H9 (cell line): ENCODE data around the gene EDEM2. TPM values are rescaled to one million over a fixed set of nuclear protein-coding genes. Genes with fewer than 3 reads are reported as not detected.

ENCODE experiments used
- DNase-seq: peaks from one replicate; pipeline ENCODE4 v3.0.0-alpha.2; 2017
- H2AFZ ChIP-seq: one replicate; pipeline ENCODE4 v1.6.1; 2013; ENCODE audit warnings: mild to moderate bottlenecking, low read length, control low read depth, moderate library complexity
- H2AK5ac ChIP-seq: 2 replicates; pipeline ENCODE4 v1.6.1; 2013; ENCODE audit warnings: low read length, control low read depth, mixed read lengths; ENCODE audit not compliant: insufficient read length
- H2BK120ac ChIP-seq: one replicate; pipeline ENCODE4 v1.6.1; 2013; ENCODE audit warnings: low read depth, mild to moderate bottlenecking, low read length, control low read depth, inconsistent platforms; ENCODE audit not compliant: poor library complexity, severe bottlenecking
- H2BK12ac ChIP-seq: 2 replicates; pipeline ENCODE4 v1.6.1; 2013; ENCODE audit warnings: low read length, control low read depth, mixed read lengths, low read depth; ENCODE audit not compliant: insufficient read length
- H2BK15ac ChIP-seq: 2 replicates; pipeline ENCODE4 v1.6.1; 2013; ENCODE audit warnings: low read depth, low read length, control low read depth
- H2BK20ac ChIP-seq: one replicate; pipeline ENCODE4 v1.6.1; 2013; ENCODE audit warnings: low read depth, mild to moderate bottlenecking, low read length, control low read depth, inconsistent platforms; ENCODE audit not compliant: poor library complexity, severe bottlenecking
- H2BK5ac ChIP-seq: 2 replicates; pipeline ENCODE4 v1.6.1; 2013; ENCODE audit warnings: low read length, control low read depth, mixed read lengths; ENCODE audit not compliant: insufficient read length
- H3K14ac ChIP-seq: 2 replicates; pipeline ENCODE4 v1.6.1; 2013; ENCODE audit warnings: low read length, control low read depth; ENCODE audit not compliant: insufficient read depth
- H3K18ac ChIP-seq: 2 replicates; pipeline ENCODE4 v1.6.1; 2013; ENCODE audit warnings: low read depth, mild to moderate bottlenecking, mixed read lengths, low read length, control low read depth; ENCODE audit not compliant: insufficient read length
- H3K23ac ChIP-seq: 2 replicates; pipeline ENCODE4 v1.6.1; 2013; ENCODE audit warnings: low read length, control low read depth, mixed read lengths, low read depth; ENCODE audit not compliant: insufficient read length
- H3K23me2 ChIP-seq: 2 replicates; pipeline ENCODE4 v1.6.1; 2013; ENCODE audit warnings: low read depth, mild to moderate bottlenecking, mixed read lengths, low read length, control low read depth; ENCODE audit not compliant: insufficient read length, poor library complexity, severe bottlenecking
- H3K27ac ChIP-seq: 2 replicates; pipeline ENCODE4 v1.5.1; 2013; ENCODE audit warnings: low read length, control low read depth, mixed read lengths, low read depth; ENCODE audit not compliant: insufficient read length
- H3K27me3 ChIP-seq: 2 replicates; pipeline ENCODE4 v1.6.1; 2013; ENCODE audit warnings: low read length, control low read depth, inconsistent platforms; ENCODE audit not compliant: insufficient read depth
- H3K4ac ChIP-seq: 2 replicates; pipeline ENCODE4 v1.6.1; 2013; ENCODE audit warnings: low read depth, mild to moderate bottlenecking, control low read depth, inconsistent platforms, low read length, moderate library complexity
- H3K4me1 ChIP-seq: 2 replicates; pipeline ENCODE4 v1.6.1; 2013; ENCODE audit warnings: low read length, control low read depth, inconsistent platforms; ENCODE audit not compliant: insufficient read depth
- H3K4me2 ChIP-seq: 2 replicates; pipeline ENCODE4 v1.6.1; 2013; ENCODE audit warnings: low read length, control low read depth, mixed read lengths; ENCODE audit not compliant: insufficient read length, insufficient read depth
- H3K56ac ChIP-seq: 2 replicates; pipeline ENCODE4 v1.6.1; 2013; ENCODE audit warnings: low read depth, mild to moderate bottlenecking, mixed read lengths, low read length, control low read depth; ENCODE audit not compliant: insufficient read length
- H3K79me1 ChIP-seq: 2 replicates; pipeline ENCODE4 v1.6.1; 2013; ENCODE audit warnings: low read depth, mild to moderate bottlenecking, moderate library complexity, low read length, control low read depth, inconsistent platforms; ENCODE audit not compliant: insufficient read depth, poor library complexity, severe bottlenecking
- H3K79me2 ChIP-seq: 2 replicates; pipeline ENCODE4 v1.6.1; 2013; ENCODE audit warnings: low read length, control low read depth, inconsistent platforms; ENCODE audit not compliant: insufficient read depth
- H3K9ac ChIP-seq: 2 replicates; pipeline ENCODE4 v1.6.1; 2013; ENCODE audit warnings: low read length, control low read depth, mixed read lengths; ENCODE audit not compliant: insufficient read length; ENCODE audit errors: extremely low read depth
- H3K9me3 ChIP-seq: one replicate; pipeline ENCODE4 v1.6.1; 2013; ENCODE audit warnings: low read depth, low read length, inconsistent platforms; ENCODE audit not compliant: control insufficient read depth
- H3T11ph ChIP-seq: one replicate; pipeline ENCODE4 v1.6.1; 2013; ENCODE audit warnings: mild to moderate bottlenecking, low read length, control low read depth, inconsistent platforms
- H4K20me1 ChIP-seq: one replicate; pipeline ENCODE4 v1.6.1; 2013; ENCODE audit not compliant: control insufficient read depth, insufficient read length, insufficient read depth
- H4K5ac ChIP-seq: 2 replicates; pipeline ENCODE4 v1.6.1; 2013; ENCODE audit warnings: low read depth, mild to moderate bottlenecking, mixed read lengths, low read length, control low read depth; ENCODE audit not compliant: insufficient read length
- H4K8ac ChIP-seq: replicated peaks from 2 replicates; pipeline ENCODE4 v1.6.1; 2013; ENCODE audit warnings: low read length, control low read depth, mixed read lengths, low read depth; ENCODE audit not compliant: insufficient read length
- H4K91ac ChIP-seq: 2 replicates; pipeline ENCODE4 v1.6.1; 2013; ENCODE audit warnings: low read depth, mild to moderate bottlenecking, moderate library complexity, mixed read lengths, low read length, control low read depth; ENCODE audit not compliant: insufficient read length
- H3K27ac Mint-ChIP-seq, 3 experiments: 2 replicates in 2 of 3; 3 replicates in 1 of 3; pipeline ENCODE4 v1.8.0; 2020 to 2021; ENCODE audit warnings: mixed read lengths in 3 of 3, mild to moderate bottlenecking in 1 of 3, moderate library complexity in 1 of 3
- H3K27me3 Mint-ChIP-seq: 2 replicates; pipeline ENCODE4 v1.8.0; 2021; ENCODE audit warnings: low read depth, mild to moderate bottlenecking, moderate library complexity, mixed read lengths
- H3K36me3 Mint-ChIP-seq, 3 experiments: 2 replicates in 2 of 3; 3 replicates in 1 of 3; pipeline ENCODE4 v1.8.0; 2020 to 2021; ENCODE audit warnings: low read depth in 3 of 3, mixed read lengths in 3 of 3; ENCODE audit not compliant: insufficient read depth in 1 of 3
- H3K4me1 Mint-ChIP-seq, 2 experiments: 2 replicates each; pipeline ENCODE4 v1.8.0; 2020; ENCODE audit warnings: mixed read lengths in 2 of 2
- H3K4me3 Mint-ChIP-seq, 2 experiments: 2 replicates in 1 of 2; 3 replicates in 1 of 2; pipeline ENCODE4 v1.8.0; 2020 to 2021; ENCODE audit warnings: mild to moderate bottlenecking in 2 of 2, mixed read lengths in 2 of 2, moderate library complexity in 1 of 2
- H3K9me3 Mint-ChIP-seq, 2 experiments: 2 replicates in 1 of 2; 3 replicates in 1 of 2; pipeline ENCODE4 v1.8.0; 2020; ENCODE audit warnings: mild to moderate bottlenecking in 2 of 2, mixed read lengths in 2 of 2, moderate library complexity in 1 of 2
- CTCF ChIP-seq: fragments of 200-600 bp; sonication (generic); conservative IDR thresholded peaks from 3 replicates; pipeline ENCODE4 v1.8.0; 2021; ENCODE audit warnings: antibody characterized with exemption, mild to moderate bottlenecking
- WGBS: extraction: QIAGEN DNeasy Blood & Tissue Kit; methylation state at CpG from one replicate; pipeline ENCODE4 v1.1.7; 2013; ENCODE audit warnings: missing lambda C conversion rate, low lambda C conversion rate, mixed read lengths; ENCODE audit not compliant: insufficient read length; ENCODE audit errors: extremely low coverage; 5-methylcytosine and 5-hydroxymethylcytosine counted together
- total RNA-seq: library from RNA; stranded (reverse); gene quantifications from 2 replicates; pipeline ENCODE4 v1.2.1, GENCODE V29; 2021

The EDEM2 gene
- total RNA-seq, 1 experiment from 2014 or later: 27.8 TPM

DNA sequence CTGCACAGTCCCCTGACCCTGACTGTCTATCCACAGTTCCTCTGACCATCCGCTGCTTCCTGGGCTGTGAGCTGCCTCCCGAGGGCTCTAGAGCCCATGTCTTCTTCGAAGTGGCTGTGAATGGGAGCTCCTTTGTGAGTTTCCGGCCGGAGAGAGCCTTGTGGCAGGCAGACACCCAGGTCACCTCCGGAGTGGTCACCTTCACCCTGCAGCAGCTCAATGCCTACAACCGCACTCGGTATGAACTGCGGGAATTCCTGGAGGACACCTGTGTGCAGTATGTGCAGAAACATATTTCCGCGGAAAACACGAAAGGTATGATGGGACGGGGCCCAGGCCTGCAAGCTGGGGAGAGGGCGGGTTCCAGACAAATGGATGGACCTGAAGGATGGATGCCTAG, 29.0 kb upstream of the EDEM2 start:
- no peak for TF ChIP-seq CTCF
- no peak overlapping the region for H3K27ac Mint-ChIP-seq
- WGBS: no CpG with 5 or more reads among the region's 14 CpGs

More for the DNA sequence above, 29.0 kb upstream of the EDEM2 start:
- no peak overlapping the region; a peak in 1 of 5 replicates for H3K4me3 Mint-ChIP-seq
- Histone ChIP-seq H3K79me2 (no peaks in the 10 kb centered on the region), H2AK5ac (no peak overlapping the region), H3K27me3 (no peaks in the 10 kb centered on the region; the same call in 1 of the 2 replicates), H3K23ac (no peak overlapping the region), H2AFZ (no peak overlapping the region), H3K27ac (no peak overlapping the region), H4K91ac (no peak overlapping the region), H3K14ac (no peak overlapping the region), H2BK20ac (no peak overlapping the region), H3K4ac (no peak overlapping the region), H3K23me2 (peaks cover 11% of the 10 kb centered on the region), H2BK120ac (no peak overlapping the region), H4K5ac (no peak overlapping the region), H2BK12ac (no peak overlapping the region), H3T11ph (no peak overlapping the region), H3K4me2 (no peak overlapping the region), H3K56ac (no peak overlapping the region), H3K9me3 (no peaks in the 10 kb centered on the region), H4K20me1 (no peaks in the 10 kb centered on the region), H3K18ac (no peak overlapping the region), H3K79me1 (no peaks in the 10 kb centered on the region), H2BK15ac (no peak overlapping the region), H3K9ac (no peak overlapping the region), H2BK5ac (no peak overlapping the region), H4K8ac (no peak overlapping the region), H3K4me1 (peaks cover 4% of the 10 kb centered on the region; the same call in 1 of the 2 replicates)
- H3K36me3 Mint-ChIP-seq: peaks cover 12 to 24% (median 16%) of the 10 kb centered on the region in 3 experiments
- no peaks in the 10 kb centered on the region for H3K9me3 Mint-ChIP-seq
- no peak for DNase-seq
- H3K27me3 Mint-ChIP-seq: peaks cover 38% of the 10 kb centered on the region
- peaks cover 21 to 34% of the 10 kb centered on the region in 2 experiments for H3K4me1 Mint-ChIP-seq
